ENCODE data around the gene ZMYM3.
"Not testable (repeated sequence)": the region's sequence is repeated elsewhere in the genome, so short reads cannot be mapped to it uniquely, and the experiment has no call there.

ZMYM3 gene

DNA sequence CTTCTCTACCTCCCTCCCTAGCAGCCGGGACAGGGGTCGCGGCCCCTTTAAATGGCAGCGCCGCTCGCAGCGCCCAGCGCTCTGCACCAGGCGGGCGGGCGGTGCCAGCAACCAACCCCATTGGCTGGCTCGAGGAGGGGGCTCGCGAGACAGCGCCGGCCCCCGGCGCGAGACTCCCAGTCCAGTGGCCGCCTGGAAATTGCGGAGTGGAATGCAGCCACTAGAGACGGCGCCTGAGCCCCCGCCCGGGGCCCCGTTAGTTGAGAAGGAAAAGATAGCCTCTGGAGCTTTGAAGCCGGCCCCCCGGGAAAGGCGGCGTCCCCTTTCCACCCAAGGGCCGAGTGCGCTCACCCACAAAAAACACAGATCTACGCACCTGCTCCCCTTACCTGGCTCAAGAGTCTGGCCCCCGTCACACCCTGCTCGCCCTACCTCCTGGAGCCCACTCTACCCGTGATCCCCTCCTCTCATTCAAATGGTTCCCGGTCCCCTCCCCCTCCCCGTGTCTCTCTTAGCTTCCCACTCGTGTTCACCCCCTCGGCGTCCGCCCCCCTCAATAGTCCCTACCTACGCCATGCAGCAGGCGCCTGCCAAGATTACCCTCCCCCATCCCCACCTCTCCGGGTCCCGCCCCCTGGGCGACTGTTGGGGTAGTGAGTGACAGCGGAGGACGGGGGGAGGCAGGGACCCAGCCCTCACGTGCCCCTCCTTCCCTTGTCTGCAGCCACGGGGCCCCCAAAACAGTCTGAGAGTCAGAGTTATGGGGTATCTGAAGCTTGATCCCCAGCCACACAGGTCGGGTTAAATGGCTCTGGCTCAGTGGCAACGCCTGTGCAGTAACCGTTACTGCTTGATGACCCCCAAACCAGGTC, at the start of gene ZMYM3:
Gene ZMYM3, minus strand, starts transcription at position 49 of the 872 bp plus-strand sequence. CDS start 885 bp downstream, outside the sequence.
- peak; percentile 74 for DNase-seq

DNA sequence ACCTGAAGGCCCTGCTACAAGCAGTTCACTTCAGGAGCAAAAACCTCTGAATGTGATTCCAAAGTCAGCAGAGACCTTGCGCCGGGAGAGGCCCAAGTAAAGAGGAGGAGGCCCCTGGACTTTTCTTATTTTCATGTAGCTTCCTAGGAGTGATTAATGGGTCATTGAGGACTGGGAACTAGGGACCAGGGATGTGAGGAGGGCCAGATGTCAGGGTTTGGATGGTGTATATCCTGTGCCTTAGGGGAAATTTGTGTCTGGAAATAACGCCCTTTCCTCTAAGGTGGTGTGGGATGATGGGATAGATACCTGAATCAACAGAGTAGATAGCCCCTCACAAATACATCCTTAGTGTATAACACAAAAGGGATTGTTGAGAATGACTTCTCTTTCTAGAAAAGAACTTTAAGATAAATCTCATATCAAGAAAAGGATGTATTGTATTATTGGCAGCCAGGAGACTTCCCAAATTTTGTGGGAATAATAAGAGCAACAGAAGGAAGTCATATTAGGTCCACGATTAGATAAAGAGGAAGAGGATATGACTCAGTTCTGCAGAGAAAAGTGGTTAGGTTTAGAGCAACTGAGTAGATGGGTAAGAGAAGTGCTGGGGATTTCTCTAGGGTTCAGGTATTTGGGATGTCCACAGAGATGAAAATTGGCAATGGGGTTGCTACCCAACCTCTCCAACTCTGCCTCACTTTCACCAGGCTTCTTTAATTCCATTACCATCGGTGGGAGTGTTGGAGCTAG, 48.7 kb upstream of the ZMYM3 start:
- DNase-seq: peak; percentile 35

DNA sequence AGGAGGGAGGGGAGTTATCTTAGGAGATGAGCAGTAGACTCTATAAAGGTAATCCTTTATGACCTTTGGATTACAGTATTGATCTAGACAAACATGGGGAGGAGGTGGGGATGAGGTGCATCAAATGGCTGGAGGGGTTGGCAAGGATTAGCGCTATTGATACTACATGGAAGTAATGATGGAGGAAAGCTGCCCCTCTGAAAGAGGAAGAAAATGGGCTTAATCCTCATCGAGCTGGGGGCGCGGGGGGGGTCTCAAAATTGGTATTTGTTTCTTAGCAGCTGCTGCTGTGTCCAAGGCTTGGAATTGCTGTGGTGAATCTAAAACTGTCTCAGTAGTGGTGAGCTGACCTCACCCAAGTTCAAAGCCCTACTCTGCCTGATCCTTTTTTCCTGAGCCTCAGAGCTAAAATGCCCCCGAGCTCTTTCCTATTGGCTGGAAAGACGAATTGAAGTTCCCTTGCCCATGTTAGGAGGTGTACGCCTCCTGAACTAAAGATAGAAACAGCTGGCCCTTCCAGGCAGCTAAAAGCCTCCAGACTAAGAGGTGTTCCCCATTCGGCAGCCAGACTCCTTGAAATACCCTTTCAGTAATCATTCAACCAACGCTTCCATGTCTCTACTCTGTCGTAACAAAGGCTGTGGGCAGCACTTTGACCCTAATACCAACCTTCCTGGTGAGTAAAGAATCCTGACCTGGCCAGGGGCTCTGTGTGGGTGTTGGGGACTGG, 47.4 kb upstream of the ZMYM3 start, which contains the start of gene ITGB1BP2:
Gene ITGB1BP2, plus strand, starts transcription at position 556 of the 730 bp plus-strand sequence. Its CDS starts 57 bp downstream, at position 613.
- DNase-seq: peak; percentile 36

DNA sequence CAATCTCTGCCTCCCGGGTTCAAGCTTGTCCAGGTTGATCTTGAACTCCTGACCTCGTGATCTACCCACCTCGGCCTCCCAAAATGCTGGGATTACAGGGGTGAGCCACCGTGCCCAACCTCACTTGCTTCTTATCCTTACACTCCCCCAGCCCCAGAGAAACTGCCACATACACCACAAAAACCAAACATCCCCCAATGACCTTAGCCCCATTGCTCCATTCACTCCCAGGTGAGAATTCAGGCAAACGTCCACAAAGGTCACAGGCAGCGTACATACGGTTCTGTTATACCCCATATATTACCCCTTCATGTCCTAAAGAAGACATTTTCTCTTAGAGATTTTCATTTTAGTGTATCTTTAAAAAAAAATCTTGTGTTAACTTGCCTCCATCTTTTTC, 46.6 kb upstream of the ZMYM3 start:
- DNase-seq: not testable (repeated sequence)

DNA sequence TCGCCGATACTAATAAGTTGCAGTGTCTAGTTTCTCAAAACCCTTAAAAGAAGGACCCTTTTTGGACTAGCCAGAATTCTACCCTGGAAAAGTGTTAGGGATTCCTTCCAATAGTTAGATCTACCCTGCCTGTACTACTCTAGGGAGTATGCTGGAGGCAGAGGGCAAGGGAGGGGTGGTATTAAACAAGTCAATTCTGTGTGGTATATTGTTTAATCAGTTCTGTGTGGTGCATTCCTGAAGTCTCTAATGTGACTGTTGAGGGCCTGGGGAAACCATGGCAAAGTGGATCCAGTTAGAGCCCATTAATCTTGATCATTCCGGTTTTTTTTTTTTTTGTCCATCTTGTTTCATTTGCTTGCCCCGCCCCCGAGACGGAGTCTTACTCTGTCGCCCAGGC, 46.1 kb upstream of the ZMYM3 start:
- not testable (repeated sequence) for DNase-seq

DNA sequence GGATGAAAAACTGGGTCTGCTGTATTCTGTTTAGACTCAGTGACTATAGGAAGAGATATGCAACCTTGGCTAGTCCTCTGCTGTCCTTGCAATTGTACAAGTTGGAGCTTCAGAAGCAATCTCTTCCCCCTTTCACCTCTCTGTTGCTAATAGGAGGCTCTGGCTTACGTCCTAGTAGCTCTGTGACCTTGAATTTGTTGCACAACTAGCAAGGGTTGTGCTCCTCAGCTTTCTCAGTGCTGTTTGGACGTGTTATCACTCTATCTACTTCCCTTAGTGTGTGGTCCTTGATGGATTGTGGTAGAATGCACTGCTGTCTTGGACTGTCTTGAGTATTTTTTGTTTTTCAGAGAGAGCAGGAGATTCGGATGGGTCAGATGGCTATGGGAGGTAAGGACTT, 44.2 kb upstream of the ZMYM3 start:
- DNase-seq: no peak

DNA sequence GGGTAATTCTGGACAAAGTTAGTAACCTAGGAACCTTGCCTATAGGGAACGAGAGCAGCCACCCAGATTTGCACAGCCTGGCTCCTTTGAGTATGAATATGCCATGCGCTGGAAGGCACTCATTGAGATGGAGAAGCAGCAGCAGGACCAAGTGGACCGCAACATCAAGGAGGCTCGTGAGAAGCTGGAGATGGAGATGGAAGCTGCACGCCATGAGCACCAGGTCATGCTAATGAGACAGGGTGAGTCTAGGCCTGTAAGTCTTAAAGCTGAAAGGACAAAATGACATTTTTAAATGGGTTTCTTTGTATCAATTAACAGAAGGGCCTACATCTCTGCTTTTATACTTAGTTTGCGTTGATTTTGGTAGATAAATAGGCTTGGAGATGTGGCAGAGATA, 42.9 kb upstream of the ZMYM3 start:
- no peak for DNase-seq

DNA sequence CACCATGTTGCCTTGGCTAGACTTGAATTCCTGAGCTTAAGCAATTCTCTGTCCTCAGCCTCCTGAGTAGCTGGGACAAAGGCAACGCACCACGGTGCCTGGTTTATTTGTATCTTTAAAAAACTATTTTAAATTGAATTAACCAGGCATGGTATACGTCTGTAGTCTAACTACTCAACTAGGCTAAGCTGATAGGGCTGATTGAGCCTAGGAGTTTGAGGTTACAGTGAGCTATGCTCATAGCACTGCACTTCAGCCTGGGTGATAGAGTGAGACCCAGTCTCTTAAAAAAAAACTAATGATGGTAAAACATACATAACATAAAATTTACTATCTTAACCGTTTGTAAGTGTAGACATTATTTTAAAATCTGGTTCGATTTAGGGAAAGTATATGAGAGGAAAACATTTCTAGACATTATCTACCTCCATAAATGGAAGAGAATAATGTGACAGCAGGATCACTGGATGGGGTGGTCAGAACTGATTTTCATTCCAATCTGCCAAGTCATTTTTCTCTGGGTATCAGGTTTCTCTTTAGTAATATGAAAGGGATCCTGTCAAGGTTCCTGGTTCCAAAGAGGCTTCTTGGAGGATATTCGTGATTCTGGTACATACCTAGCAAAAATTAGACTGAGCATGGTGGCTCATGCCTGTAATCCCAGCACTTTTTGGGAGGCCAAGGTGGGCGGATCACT, 38.9 kb upstream of the ZMYM3 start:
- peak; percentile 66 for DNase-seq

DNA sequence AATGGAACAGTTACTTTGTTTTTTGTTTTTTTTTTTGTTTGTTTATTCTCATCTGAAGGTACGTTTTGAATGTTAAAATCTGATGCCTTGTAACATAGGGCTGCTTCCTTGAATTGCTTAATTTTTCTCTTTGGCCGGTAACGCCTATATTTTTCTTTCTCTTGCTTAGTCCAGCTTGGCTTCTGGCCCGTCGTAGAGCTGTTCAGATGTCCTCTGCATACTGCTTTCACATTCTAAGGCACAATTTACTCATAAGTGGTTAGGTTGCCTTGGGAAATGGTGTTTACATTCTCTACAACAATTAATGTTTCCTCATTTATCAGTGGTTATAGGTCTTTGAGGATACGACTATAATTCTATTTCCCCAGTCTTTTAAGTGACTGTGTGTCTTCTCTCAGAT, 37.4 kb upstream of the ZMYM3 start:
- no peak for DNase-seq

DNA sequence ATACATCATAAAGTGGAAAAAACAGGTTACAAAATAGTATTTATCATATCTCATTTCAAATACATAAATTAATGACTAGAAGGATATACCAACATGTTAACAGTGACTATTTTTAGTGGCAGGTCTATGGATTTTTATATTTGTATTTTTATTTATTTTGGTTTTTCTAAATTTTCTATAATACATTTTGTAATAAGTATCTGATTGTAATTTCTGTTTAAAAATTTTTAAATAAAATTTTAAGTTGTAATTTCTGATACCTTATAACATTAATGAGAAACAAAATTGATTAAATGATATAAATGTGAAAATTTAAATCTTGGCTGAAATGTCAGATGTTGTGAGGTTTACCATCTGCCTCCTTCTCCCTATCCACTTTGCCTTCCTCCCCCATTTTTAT, 32.0 kb upstream of the ZMYM3 start:
- no peak for DNase-seq

DNA sequence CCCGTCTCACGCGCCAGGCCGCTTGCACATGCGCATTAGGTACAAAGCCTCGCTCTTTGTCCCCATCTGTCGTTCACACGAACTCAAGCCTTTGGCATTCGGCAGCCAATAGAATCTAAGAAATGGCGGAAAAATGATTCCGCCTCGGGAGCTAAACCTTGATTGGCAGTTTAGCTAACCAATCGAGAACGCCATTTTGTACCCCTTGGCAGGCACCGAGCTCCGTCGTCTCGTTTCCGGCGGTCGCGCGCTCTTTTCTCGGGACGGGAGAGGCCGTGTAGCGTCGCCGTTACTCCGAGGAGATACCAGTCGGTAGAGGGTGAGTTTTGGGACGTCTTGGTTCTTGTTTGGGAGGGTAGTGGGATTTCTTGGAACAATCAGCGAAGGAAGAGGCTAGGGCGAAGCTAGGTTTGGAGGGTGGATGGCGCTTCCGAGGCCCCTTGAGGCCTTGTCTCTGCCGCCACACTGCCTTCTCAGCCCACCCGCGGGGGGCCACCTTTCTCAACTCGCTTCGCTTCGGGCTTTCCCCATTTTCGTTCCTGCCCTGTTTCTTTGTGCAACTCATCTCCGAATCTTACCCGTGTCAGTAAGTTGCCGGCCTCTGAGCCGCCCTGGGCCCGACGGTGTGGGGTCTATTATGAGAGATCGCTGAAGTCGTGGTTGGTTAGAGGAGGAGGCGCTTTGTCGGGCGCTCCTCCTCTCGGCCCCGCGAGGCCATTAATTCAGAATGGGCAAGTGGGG, 29.6 kb upstream of the ZMYM3 start, which contains the start of gene NONO:
Gene NONO, plus strand, starts transcription at position 233 of the 741 bp plus-strand sequence. CDS start 7,003 bp downstream, outside the sequence.
- DNase-seq: peak; percentile 94

DNA sequence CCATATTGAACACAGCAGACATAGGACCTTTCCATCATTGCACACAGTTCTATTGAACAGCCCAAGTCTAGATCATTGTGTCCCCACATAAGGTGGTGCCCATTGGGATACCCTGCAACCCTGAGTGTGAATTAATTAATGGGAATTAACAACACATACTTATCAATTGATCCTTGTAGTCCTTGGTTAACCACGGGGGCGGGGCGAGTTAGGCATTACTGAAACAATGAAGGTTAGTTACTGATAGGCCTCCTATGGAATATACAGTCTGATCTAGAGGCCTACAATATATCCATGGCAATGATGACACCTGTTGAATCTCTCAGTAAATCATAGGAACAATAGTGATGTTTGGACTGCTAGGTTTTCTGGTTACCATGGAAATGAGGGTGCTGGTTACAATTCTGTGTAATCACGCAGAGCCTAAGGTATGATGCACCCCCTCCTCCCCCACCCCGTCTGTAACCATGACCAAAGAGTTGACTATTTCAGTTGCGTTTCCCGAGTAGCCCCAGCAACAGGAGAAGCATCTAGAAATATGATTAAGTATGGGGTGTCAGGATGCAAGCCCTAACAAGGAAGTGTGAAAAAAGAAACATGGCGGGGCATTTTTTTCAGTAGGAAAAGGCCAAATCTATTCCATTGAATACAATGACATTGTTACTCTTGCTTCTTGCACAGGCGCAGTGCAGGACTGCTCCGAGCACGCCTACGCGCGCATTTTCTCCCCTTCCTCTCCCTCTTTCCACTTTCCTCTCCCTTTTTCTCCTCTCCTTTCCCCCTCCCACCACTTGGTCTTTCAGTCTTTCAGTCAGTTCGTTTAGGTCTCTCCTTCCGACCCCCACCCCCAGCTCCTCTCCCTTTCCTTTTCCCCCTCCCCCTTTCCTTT, 28.8 kb upstream of the ZMYM3 start:
- DNase-seq: no peak

DNA sequence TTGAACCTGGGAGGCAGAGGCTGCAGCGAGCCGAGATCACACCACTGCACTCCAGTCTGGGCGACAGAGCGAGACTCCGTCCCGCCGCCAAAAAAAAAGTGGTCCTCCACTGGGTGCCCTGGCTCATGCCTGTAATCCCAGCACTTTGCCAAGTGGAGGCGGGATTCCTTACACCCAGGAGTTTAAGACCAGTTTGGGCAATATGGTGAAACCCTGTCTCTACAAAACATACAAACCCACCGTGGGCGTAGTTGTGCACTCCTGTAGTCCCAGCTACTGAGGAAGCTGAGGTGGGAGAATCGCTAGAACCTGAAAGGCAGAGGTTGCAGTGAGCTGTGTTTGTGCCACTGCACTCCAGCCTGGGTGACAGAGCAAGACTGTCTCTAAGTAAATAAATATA, 27.4 kb upstream of the ZMYM3 start:
- DNase-seq: not testable (repeated sequence)

DNA sequence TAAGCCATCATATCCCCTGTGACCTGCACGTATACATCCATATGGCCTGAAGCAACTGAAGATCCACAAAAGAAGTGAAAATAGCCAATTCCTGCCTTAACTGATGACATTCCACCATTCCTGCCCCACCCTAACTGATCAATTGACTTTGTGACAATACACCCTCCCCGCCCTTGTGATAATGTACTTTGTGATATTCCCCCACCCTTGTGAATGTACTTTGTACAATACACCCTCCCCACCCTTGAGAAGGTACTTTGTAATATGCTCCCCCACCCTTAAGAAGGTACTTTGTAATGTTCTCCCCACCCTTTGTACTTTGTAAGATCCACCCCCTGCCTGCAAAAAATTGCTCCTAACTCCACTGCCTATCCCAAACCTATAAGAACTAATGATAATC, 18.4 kb upstream of the ZMYM3 start:
- not testable (repeated sequence) for DNase-seq

DNA sequence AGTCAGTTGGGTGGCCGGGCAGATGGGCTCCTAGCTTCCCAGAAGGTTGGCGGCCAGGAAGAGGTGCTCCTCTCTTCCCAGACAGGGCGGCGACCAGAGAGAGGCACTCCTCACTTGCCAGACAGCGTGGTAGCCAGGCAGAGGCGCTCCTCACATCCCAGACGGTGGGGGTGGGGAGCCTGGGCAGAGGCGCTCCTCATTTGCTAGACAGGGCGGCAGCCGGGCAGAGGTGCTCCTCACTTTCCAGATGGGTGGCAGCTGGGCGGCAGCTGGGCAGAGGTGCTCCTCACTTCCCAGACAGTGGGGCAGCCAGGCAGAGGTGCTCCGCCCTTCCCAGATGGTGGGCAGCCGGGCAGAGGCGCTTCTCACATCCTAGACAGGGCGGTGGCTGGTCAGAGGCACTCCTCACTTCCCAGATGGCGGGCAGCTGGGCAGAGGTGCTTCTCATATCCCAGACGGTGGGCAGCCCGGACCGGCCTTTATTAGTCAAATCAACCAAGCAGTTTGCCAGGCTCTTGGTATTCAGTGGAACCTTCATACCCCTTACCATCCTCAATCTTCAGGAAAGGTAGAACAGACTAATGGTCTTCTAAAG, 16.0 kb upstream of the ZMYM3 start:
- DNase-seq: no peak

DNA sequence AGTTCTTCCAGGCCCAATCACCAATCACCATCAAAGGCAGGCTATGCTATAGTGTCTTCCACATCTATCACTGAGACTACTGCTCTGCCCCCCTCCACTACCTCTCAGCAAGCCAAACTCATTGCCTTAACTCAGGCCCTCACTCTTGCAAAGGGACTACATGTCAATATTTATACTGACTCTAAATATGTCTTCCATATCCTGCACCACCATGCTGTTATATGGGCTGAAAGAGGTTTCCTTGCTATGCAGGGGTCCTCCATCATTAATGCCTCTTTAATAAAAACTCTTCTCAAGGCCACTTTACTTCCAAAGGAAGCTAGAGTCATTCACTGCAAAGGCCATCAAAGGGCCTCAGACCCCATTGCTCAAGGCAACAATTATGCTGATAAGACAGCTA, 14.7 kb upstream of the ZMYM3 start:
- DNase-seq: not testable (repeated sequence)

DNA sequence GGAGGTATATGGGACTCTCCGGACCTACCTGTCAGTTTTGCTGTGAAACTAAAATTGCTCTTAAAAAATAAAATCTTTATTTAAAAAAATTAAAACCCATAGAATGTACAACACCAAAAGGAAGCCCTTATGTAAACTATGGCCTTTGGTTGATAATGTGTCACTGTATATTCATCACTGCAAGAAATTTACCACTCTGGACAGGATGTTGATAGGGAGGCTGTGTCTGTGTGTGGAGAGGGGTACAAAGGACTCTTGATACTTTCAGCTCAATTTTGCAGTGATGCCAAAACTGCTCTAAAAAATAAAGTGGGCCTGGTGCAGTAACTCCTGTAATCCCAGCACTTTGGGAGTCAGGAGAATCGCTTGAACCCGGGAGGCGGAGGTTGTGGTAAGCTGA, 2.9 kb upstream of the ZMYM3 start:
- DNase-seq: peak; percentile 23

DNA sequence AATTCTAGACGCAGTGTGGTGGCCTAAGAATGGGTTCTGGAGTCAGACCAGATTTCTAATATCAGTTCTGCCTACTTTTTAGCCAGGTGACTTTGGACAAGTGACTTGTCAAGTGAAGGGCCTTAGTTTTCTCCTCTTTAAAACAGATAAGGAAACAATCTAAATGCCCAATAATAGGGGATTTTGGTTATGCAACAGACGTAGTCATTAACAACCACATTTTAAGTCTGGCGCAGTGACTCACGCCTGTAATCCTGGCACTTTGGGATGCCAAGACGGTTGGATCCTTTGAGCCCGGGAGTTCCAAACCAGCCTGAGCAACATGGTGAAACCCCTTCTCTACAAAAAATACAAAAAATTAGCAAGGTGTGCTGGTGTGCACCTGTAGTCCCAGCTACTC, 2.1 kb upstream of the ZMYM3 start:
- peak; percentile 45 for DNase-seq

DNA sequence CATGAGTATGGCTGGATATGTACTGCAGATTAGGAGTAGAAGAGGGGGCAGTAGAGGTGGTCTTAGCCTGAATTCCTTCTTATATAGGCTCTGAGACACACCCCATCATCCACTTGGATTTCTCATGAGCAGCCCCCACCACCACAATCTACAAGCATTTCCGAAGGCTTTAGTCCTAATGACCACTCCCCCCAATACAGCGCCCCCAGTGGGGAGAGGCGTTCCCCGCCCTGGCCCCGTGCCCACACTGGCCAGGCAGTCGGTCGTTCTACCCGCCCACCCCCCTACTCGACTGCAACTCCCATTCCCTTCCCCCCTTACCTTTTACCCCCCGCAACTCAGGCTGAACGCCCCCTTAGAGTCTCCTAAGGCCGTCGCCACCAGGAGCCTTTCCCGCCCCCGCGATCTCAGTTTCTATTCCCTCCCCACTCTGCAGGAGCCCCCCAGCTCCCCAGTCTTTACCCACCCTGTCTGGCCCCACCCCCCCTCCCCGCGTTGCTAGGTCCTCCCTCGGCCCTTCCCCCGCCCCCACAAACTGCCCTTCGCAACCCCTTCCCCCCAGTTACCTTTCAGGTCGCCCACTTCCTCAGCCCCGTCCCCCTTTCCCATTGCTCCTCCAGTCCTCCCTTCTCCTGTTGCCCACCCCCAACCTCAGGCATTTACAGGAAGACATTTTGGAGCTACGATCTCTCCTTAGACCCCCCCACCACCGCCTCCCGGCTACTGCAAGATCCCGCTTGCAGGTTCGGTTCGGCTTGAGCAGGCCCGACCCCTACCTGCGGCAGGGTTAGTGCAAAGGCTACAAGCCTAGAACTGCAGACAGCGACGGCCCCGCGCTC, 468 bp downstream of the ZMYM3 start:
- DNase-seq: peak; percentile 27

Data from HCEC 1CT (cell line).